ENCODE measurements around the gene MAPKAPK2.

Gene MAPKAPK2

DNA sequence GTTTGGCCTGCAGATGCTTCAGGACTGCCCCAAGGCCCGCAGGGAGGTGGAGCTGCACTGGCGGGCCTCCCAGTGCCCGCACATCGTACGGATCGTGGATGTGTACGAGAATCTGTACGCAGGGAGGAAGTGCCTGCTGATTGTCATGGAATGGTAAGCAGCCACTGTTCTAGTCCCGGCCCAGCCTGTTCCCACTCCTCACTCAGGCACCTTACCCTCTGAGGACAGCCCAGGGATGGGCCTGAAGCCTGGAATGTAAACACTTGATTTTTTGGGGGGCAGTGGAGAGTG lies 43.9 kb downstream of the MAPKAPK2 start:
- H3K9me3 ChIP-seq (ENCODE audit: control insufficient read depth, low read depth, low read length): no peaks in the 10 kb centered on the region
- no peak overlapping the region for H3K27ac ChIP-seq (ENCODE audit: low read length)
- no peaks in the 10 kb centered on the region for H3K27me3 ChIP-seq (ENCODE audit: control insufficient read depth, insufficient read depth, low read length)
- no peak overlapping the region for H3K9ac ChIP-seq (ENCODE audit: low read length)
- H3K4me1 ChIP-seq (ENCODE audit: control insufficient read depth, low read depth, low read length): peaks cover 6% of the 10 kb centered on the region
- H3K4me3 ChIP-seq (ENCODE audit: low read length): no peak overlapping the region
- peaks cover 22% of the 10 kb centered on the region for H3K36me3 ChIP-seq (ENCODE audit: control insufficient read depth, low read depth, low read length)

DNA sequence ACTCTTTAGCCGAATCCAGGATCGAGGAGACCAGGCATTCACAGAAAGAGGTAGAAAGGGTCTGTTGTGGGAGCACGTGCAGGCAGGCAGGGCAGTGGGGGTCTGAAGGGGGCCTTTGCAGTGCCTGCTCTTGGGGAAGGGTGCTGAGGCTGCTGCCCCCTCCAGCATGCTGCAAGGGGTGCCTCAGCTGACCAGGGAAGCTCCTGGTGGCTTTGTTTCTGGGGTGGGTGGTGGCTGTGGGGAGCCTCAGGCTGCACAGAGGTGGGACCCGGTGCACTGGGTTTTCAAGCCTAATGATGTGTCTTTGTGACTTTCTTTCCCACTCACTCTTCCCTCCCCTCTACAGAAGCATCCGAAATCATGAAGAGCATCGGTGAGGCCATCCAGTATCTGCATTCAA lies 44.3 kb downstream of the MAPKAPK2 start:
- Histone ChIP-seq H3K4me3 (ENCODE audit: low read length) (no peak overlapping the region), H3K27me3 (ENCODE audit: control insufficient read depth, insufficient read depth, low read length) (no peaks in the 10 kb centered on the region), H3K9me3 (ENCODE audit: control insufficient read depth, low read depth, low read length) (no peaks in the 10 kb centered on the region), H3K4me1 (ENCODE audit: control insufficient read depth, low read depth, low read length) (peaks cover 2% of the 10 kb centered on the region), H3K27ac (ENCODE audit: low read length) (no peak overlapping the region), H3K9ac (ENCODE audit: low read length) (no peak overlapping the region), H3K36me3 (ENCODE audit: control insufficient read depth, low read depth, low read length) (peaks cover 22% of the 10 kb centered on the region)

GRCh38 chr1:206729507-206729906 lies 44.8 kb downstream of the MAPKAPK2 start:
- H3K27ac ChIP-seq (ENCODE audit: low read length): no peak overlapping the region
- H3K4me1 ChIP-seq (ENCODE audit: control insufficient read depth, low read depth, low read length): no peaks in the 10 kb centered on the region
- H3K27me3 ChIP-seq (ENCODE audit: control insufficient read depth, insufficient read depth, low read length): no peaks in the 10 kb centered on the region
- H3K36me3 ChIP-seq (ENCODE audit: control insufficient read depth, low read depth, low read length): peaks cover 22% of the 10 kb centered on the region
- no peak overlapping the region for H3K9ac ChIP-seq (ENCODE audit: low read length)
- no peak overlapping the region for H3K4me3 ChIP-seq (ENCODE audit: low read length)
- no peaks in the 10 kb centered on the region for H3K9me3 ChIP-seq (ENCODE audit: control insufficient read depth, low read depth, low read length)

GRCh38 chr1:206732508-206732907 lies 47.8 kb downstream of the MAPKAPK2 start:
- Histone ChIP-seq H3K9me3 (ENCODE audit: control insufficient read depth, low read depth, low read length) (no peaks in the 10 kb centered on the region), H3K9ac (ENCODE audit: low read length) (no peak overlapping the region), H3K4me3 (ENCODE audit: low read length) (no peak overlapping the region), H3K27me3 (ENCODE audit: control insufficient read depth, insufficient read depth, low read length) (no peaks in the 10 kb centered on the region), H3K4me1 (ENCODE audit: control insufficient read depth, low read depth, low read length) (no peaks in the 10 kb centered on the region), H3K36me3 (ENCODE audit: control insufficient read depth, low read depth, low read length) (peaks cover 22% of the 10 kb centered on the region), H3K27ac (ENCODE audit: low read length) (no peak overlapping the region)

GRCh38 chr1:206732992-206733391 lies 48.3 kb downstream of the MAPKAPK2 start:
- Histone ChIP-seq H3K4me3 (ENCODE audit: low read length) (no peak overlapping the region), H3K36me3 (ENCODE audit: control insufficient read depth, low read depth, low read length) (peaks cover 22% of the 10 kb centered on the region), H3K9me3 (ENCODE audit: control insufficient read depth, low read depth, low read length) (no peaks in the 10 kb centered on the region), H3K27me3 (ENCODE audit: control insufficient read depth, insufficient read depth, low read length) (no peaks in the 10 kb centered on the region), H3K9ac (ENCODE audit: low read length) (no peak overlapping the region), H3K27ac (ENCODE audit: low read length) (no peak overlapping the region), H3K4me1 (ENCODE audit: control insufficient read depth, low read depth, low read length) (no peaks in the 10 kb centered on the region)

GRCh38 chr1:206734499-206735142 lies 49.9 kb downstream of the MAPKAPK2 start:
- no peaks in the 10 kb centered on the region for H3K9me3 ChIP-seq (ENCODE audit: control insufficient read depth, low read depth, low read length)
- H3K27ac ChIP-seq (ENCODE audit: low read length): no peak overlapping the region
- H3K27me3 ChIP-seq (ENCODE audit: control insufficient read depth, insufficient read depth, low read length): no peaks in the 10 kb centered on the region
- peaks cover 4% of the 10 kb centered on the region for H3K4me1 ChIP-seq (ENCODE audit: control insufficient read depth, low read depth, low read length)
- H3K9ac ChIP-seq (ENCODE audit: low read length): no peak overlapping the region
- H3K36me3 ChIP-seq (ENCODE audit: control insufficient read depth, low read depth, low read length): peaks cover 20% of the 10 kb centered on the region
- no peak overlapping the region for H3K4me3 ChIP-seq (ENCODE audit: low read length)

DNA sequence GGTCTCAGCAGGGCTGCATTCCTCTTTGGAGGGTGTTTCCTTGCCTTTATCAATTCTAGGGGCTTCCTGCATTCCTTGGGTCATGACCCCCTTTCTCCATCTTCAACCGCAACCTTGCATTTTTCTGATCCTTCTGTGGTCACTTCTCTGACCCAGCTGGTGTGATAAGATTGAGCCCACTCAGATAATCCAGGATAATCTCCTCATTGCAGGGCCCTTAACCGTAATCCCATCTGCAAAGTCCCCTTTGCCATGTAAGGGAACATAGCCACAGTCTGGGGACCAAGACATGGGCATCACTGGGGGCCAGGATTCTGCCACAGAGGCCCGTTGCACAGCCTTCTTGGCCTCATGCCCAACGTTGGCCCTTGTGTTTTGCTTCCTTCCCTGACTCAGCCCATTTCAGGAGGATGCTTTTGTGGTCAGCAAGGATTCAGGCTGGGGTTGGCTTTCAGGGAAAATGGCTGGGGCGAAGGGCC lies 50.9 kb downstream of the MAPKAPK2 start:
- Histone ChIP-seq H3K9ac (ENCODE audit: low read length) (no peak overlapping the region), H3K36me3 (ENCODE audit: control insufficient read depth, low read depth, low read length) (peaks cover 12% of the 10 kb centered on the region), H3K4me1 (ENCODE audit: control insufficient read depth, low read depth, low read length) (peaks cover 4% of the 10 kb centered on the region), H3K4me3 (ENCODE audit: low read length) (no peak overlapping the region), H3K27me3 (ENCODE audit: control insufficient read depth, insufficient read depth, low read length) (no peaks in the 10 kb centered on the region), H3K27ac (ENCODE audit: low read length) (no peak overlapping the region), H3K9me3 (ENCODE audit: control insufficient read depth, low read depth, low read length) (no peaks in the 10 kb centered on the region)

DNA sequence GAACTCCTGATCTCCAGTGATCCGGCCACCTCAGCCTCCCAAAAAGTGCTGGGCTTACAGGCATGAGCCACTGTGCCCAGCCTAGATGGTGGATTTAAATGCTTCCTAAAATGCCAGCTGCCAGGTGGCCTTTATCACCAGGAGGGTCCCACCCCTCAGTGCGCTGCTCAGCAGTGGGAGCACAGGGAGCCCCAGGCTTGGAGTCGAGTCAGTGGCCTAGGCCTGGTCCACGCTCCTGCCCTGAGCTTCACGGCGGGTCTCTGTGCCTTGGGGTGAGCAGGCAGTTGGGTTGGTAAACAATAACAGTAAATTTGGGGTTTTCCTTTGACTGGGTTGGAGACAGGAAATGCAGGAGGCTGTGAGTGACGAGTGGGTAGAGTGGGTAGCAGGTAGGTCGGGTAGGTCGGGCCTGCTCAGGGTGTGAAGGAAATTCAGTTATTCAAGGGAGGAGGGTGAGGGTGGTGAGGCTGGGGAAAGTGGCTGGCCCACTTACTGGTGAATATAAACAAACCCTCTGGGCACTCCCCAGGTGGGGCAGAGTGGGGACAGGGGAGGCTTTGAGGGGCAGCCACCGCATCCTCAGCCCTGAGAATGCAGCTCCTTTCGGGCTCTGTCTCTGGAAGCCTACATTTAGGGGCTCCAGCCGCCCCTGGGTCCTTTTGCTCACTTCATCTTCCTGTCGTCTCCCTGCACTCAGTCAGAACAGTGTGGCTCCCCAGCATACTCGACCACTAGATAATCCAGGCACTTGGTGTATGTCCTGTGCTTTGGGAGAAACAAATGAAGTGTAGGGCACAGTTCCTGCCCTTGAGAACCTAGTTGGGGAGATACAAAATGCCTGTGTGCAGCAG lies 52.4 kb downstream of the MAPKAPK2 start:
- peaks cover 4% of the 10 kb centered on the region for H3K4me1 ChIP-seq (ENCODE audit: control insufficient read depth, low read depth, low read length)
- no peak overlapping the region for H3K9ac ChIP-seq (ENCODE audit: low read length)
- peaks cover 4% of the 10 kb centered on the region for H3K36me3 ChIP-seq (ENCODE audit: control insufficient read depth, low read depth, low read length)
- no peaks in the 10 kb centered on the region for H3K27me3 ChIP-seq (ENCODE audit: control insufficient read depth, insufficient read depth, low read length)
- H3K27ac ChIP-seq (ENCODE audit: low read length): no peak overlapping the region
- H3K4me3 ChIP-seq (ENCODE audit: low read length): no peak overlapping the region
- no peaks in the 10 kb centered on the region for H3K9me3 ChIP-seq (ENCODE audit: control insufficient read depth, low read depth, low read length)

DNA sequence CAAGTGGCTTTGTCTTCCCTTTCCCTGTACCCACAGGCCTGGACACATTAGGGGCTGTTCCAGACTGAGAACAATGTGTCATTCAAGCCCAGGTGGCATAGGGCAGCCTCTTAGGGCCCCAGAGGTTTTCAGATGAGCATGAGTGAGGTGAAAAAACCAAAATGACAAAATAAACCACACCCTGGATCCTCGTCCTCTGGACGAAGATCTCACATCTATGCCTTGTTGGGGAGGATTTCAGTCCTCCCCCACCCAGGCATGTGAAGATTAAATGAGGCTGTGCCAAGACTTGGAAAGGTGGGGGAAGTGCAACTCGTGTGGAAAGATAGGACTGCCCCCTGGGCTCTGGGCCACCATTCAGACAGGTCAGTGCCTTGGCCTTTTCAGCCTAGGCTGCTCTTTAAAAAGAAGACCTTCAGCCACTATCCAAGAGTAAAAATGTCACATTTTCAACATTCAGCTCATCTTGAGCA lies 53.1 kb downstream of the MAPKAPK2 start:
- peaks cover 3% of the 10 kb centered on the region for H3K36me3 ChIP-seq (ENCODE audit: control insufficient read depth, low read depth, low read length)
- H3K4me3 ChIP-seq (ENCODE audit: low read length): no peak overlapping the region
- peaks cover 4% of the 10 kb centered on the region for H3K4me1 ChIP-seq (ENCODE audit: control insufficient read depth, low read depth, low read length)
- H3K27me3 ChIP-seq (ENCODE audit: control insufficient read depth, insufficient read depth, low read length): no peaks in the 10 kb centered on the region
- H3K27ac ChIP-seq (ENCODE audit: low read length): no peak overlapping the region
- no peaks in the 10 kb centered on the region for H3K9me3 ChIP-seq (ENCODE audit: control insufficient read depth, low read depth, low read length)
- H3K9ac ChIP-seq (ENCODE audit: low read length): no peak overlapping the region

GRCh38 chr1:206738370-206739366 lies 54.0 kb downstream of the MAPKAPK2 start:
- Histone ChIP-seq H3K36me3 (ENCODE audit: control insufficient read depth, low read depth, low read length) (no peaks in the 10 kb centered on the region), H3K27me3 (ENCODE audit: control insufficient read depth, insufficient read depth, low read length) (no peaks in the 10 kb centered on the region), H3K4me3 (ENCODE audit: low read length) (no peak overlapping the region), H3K9me3 (ENCODE audit: control insufficient read depth, low read depth, low read length) (no peaks in the 10 kb centered on the region), H3K27ac (ENCODE audit: low read length) (no peak overlapping the region), H3K4me1 (ENCODE audit: control insufficient read depth, low read depth, low read length) (peaks cover 4% of the 10 kb centered on the region), H3K9ac (ENCODE audit: low read length) (no peak overlapping the region)

- no peaks in the 10 kb centered on the region for H3K9me3 ChIP-seq (ENCODE audit: control insufficient read depth, low read depth, low read length)
- H3K27ac ChIP-seq (ENCODE audit: low read length): no peak overlapping the region
- H3K36me3 ChIP-seq (ENCODE audit: control insufficient read depth, low read depth, low read length): no peaks in the 10 kb centered on the region
- H3K9ac ChIP-seq (ENCODE audit: low read length): no peak overlapping the region
- peaks cover 4% of the 10 kb centered on the region for H3K4me1 ChIP-seq (ENCODE audit: control insufficient read depth, low read depth, low read length)
- H3K27me3 ChIP-seq (ENCODE audit: control insufficient read depth, insufficient read depth, low read length): no peaks in the 10 kb centered on the region
- H3K4me3 ChIP-seq (ENCODE audit: low read length): no peak overlapping the region
Observed at GRCh38 chr1:206739411-206740076, 54.8 kb downstream of the MAPKAPK2 start.

Data from iPS-18a (cell line).